Activated naive CD4-positive, alpha-beta T cell treated with anti-CD3 and anti-CD28 coated beads, Interleukin-2, amount 50 U/mL, for 16 hours (primary cell): ENCODE measurements around the gene MFGE8.

Experiments used
- DNase-seq: peaks from one replicate; pipeline ENCODE4 v3.0.0-alpha.2; 2020

Gene MFGE8

GRCh38 chr15:88871313-88871712 lies 41.9 kb downstream of the MFGE8 start:
- DNase-seq = no peak

DNA sequence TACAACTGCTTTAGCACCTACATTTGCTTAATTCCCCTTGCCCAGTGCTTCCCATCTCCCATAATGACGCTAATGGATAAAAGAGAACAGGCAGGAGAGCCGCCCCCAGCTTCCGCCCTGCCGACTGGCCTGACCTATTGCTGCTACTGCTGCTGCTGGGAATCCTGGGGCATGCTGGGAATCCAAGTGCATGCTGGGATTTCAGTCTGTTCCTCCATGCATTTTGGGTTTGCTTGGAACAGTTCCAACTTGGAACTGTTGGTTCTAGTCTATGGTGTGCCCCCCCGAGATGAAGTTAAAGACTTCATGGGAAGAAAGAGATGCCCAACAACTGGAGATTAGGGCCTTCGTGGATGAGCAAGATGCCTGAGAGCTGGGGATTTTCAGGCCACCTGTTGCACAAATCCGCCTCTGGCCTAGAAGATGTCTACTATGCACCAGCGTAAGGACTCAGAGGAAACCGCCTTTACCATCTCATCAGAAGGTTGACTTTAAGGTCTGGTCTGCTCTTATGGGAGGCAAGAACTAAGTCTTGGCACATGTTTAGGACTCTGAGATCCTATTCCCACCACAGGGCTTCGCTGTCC lies 46.8 kb downstream of the MFGE8 start:
- no peak for DNase-seq

- DNase-seq = no peak
Measured at GRCh38 chr15:88865498-88866099, 47.6 kb downstream of the MFGE8 start.

- no peak for DNase-seq
Measured at GRCh38 chr15:88864861-88865497, 48.2 kb downstream of the MFGE8 start.

- DNase-seq = no peak
Measured at GRCh38 chr15:88863412-88863811, 49.8 kb downstream of the MFGE8 start.

- DNase-seq = no peak
Measured at GRCh38 chr15:88860212-88860611, 53.0 kb downstream of the MFGE8 start.

GRCh38 chr15:88859550-88859949 lies 53.6 kb downstream of the MFGE8 start:
- no peak for DNase-seq

GRCh38 chr15:88858934-88859333 lies 54.2 kb downstream of the MFGE8 start:
- no peak for DNase-seq

- no peak for DNase-seq
Measured at GRCh38 chr15:88852476-88852875, 60.7 kb downstream of the MFGE8 start.

DNA sequence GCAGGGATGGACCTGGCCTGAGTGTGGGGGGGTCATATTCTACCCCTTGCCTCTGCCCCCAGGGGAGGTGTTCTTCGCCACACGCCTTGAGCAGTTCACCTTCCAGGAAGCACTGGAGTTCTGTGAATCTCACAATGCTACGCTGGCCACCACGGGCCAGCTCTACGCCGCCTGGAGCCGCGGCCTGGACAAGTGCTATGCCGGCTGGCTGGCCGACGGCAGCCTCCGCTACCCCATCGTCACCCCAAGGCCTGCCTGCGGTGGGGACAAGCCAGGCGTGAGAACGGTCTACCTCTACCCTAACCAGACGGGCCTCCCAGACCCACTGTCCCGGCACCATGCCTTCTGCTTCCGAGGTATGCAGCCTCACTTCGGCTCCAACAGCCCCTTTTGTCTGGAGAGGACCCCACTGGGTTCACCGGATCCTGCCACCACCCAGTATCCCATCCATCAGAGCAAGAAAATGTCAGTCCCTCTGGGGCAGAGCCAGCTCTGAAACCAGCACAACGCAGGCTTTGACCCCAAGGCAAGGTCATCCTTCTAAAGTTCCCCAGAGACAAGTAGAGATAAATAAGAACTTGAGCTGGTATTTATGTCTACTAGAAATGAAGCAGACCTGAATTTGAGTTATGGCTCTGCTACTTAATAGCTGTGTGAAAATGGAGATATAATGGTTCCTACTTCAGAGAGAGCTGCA lies 63.7 kb downstream of the MFGE8 start:
- DNase-seq = no peak
